ENCODE results near the gene LAMA1. TPM values are rescaled to one million over a fixed set of nuclear protein-coding genes. Genes with fewer than 3 reads are reported as not detected.
"Not testable (repeated sequence)": the region's sequence is repeated elsewhere in the genome, so short reads cannot be mapped to it uniquely, and the experiment has no call there.

The LAMA1 gene
- total RNA-seq, 1 experiment from 2014 or later = 0.39 TPM

GRCh38 chr18:6947338-6948030, 170.1 kb downstream of the LAMA1 start:
- no peak for DNase-seq (ENCODE audit: low read depth)

GRCh38 chr18:6943143-6943542, 174.5 kb downstream of the LAMA1 start:
- DNase-seq (ENCODE audit: low read depth) = no peak

GRCh38 chr18:6942742-6943141, 174.9 kb downstream of the LAMA1 start:
- DNase-seq (ENCODE audit: low read depth) = no peak

- DNase-seq (ENCODE audit: low read depth) = no peak
Observed at GRCh38 chr18:6941996-6942395, 175.6 kb downstream of the LAMA1 start.

- DNase-seq (ENCODE audit: low read depth) = no peak
Observed at GRCh38 chr18:6940451-6940850, 177.1 kb downstream of the LAMA1 start.

- DNase-seq (ENCODE audit: low read depth) = no peak
Observed at GRCh38 chr18:6939972-6940371, 177.6 kb downstream of the LAMA1 start.

- DNase-seq (ENCODE audit: low read depth) = not testable (repeated sequence)
Observed at GRCh38 chr18:6938403-6938802, 179.2 kb downstream of the LAMA1 start.

GRCh38 chr18:6938003-6938402, 179.6 kb downstream of the LAMA1 start:
- DNase-seq (ENCODE audit: low read depth) = no peak

- DNase-seq (ENCODE audit: low read depth) = no peak
Observed at GRCh38 chr18:6934859-6935258, 182.7 kb downstream of the LAMA1 start.

- peak; percentile 27 for DNase-seq (ENCODE audit: low read depth)
Observed at GRCh38 chr18:6929370-6930102, 188.1 kb downstream of the LAMA1 start.

- DNase-seq (ENCODE audit: low read depth) = no peak
Observed at GRCh38 chr18:6928359-6928758, 189.2 kb downstream of the LAMA1 start.

- DNase-seq (ENCODE audit: low read depth) = no peak
Observed at GRCh38 chr18:6927153-6927552, 190.4 kb downstream of the LAMA1 start.

- no peak for DNase-seq (ENCODE audit: low read depth)
Observed at GRCh38 chr18:6923220-6923619, 194.4 kb downstream of the LAMA1 start.

GRCh38 chr18:6921571-6921970, 196.0 kb downstream of the LAMA1 start:
- DNase-seq (ENCODE audit: low read depth) = no peak

GRCh38 chr18:6920099-6920955, 197.3 kb downstream of the LAMA1 start:
- peak; percentile 68 for DNase-seq (ENCODE audit: low read depth)

GRCh38 chr18:6917072-6917471, 200.5 kb downstream of the LAMA1 start:
- DNase-seq (ENCODE audit: low read depth) = peak; percentile 11

- DNase-seq (ENCODE audit: low read depth) = no peak
Observed at GRCh38 chr18:6901286-6901926, 216.2 kb downstream of the LAMA1 start.

- DNase-seq (ENCODE audit: low read depth) = no peak
Observed at GRCh38 chr18:6891788-6892187, 225.8 kb downstream of the LAMA1 start.
